Left lobe of liver (tissue), 2 donors: ENCODE data around the gene CSTF1. TPM values are rescaled to one million over a fixed set of nuclear protein-coding genes. Genes with fewer than 3 reads are reported as not detected.

Experiments
- ATAC-seq: fragments of 200-7000 bp; cut with Tn5 transposase; one replicate; pipeline ENCODE4 v1.9.1; 2020; ENCODE audit warnings: mild to moderate bottlenecking, moderate library complexity
- DNase-seq: peaks from one replicate; pipeline ENCODE4 v3.0.0-alpha.2; 2020; ENCODE audit warnings: low spot score
- total RNA-seq: library from RNA; stranded (reverse); gene quantifications from one replicate; pipeline ENCODE4 v1.2.1, GENCODE V29; 2021
- donor health status: DM: no; HTN: no; CAD: no; lungs with moderate emphysema.
- donor health status: DM: no; HTN: yes; CAD: no.

Gene CSTF1
- total RNA-seq, 1 donor from 2014 or later, result 17.2 TPM

DNA sequence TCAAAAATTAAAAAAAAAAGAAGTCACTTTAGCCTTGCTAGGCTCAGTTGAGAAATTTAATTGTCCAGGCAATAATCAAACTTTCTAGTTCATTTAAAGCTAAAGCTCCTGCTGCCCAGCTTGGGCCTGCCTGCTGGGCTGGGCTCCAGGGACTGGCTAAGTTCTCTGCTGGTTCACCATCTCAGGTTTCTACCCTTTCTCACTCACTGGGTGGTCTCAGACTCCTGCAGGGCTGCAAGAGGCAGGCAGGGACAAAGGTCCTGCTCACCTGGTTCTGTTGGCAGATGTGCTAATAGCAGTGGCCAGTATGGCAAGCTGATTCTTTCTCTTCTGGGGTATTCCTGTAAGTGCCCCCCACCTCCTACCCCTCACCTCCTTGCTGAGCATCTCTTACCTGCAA is 54.8 kb downstream of the CSTF1 start:
- ATAC-seq (no peak), DNase-seq (no peak)

DNA sequence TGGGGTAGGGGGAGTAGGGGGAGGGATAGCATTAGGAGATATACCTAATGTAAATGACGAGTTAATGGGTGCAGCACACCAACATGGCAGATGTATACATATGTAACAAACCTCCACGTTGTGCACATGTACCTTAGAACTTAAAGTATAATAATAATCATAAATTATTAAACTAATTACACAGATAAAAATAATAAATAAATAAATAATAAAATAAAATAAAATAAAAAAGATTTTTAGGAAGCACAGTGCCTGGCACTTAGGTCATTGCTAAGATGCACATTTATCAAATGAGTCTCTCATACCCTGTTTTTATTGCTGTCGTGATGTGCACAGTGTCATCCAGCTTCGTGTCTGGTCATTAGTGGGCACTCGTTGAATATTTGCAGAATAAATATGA is 57.0 kb downstream of the CSTF1 start:
- no peak for DNase-seq
- no peak for ATAC-seq

GRCh38 chr20:56451056-56451765 is 58.8 kb downstream of the CSTF1 start:
- ATAC-seq (no peak), DNase-seq (no peak)

GRCh38 chr20:56453352-56453751 is 60.9 kb downstream of the CSTF1 start:
- no peak for ATAC-seq
- no peak for DNase-seq

GRCh38 chr20:56454754-56455153 is 62.3 kb downstream of the CSTF1 start:
- no peak for DNase-seq
- ATAC-seq, result no peak

Other genes with a start within 250 kb of the CSTF1 start
- gene MC3R, start 143.9 kb upstream of the CSTF1 start, total RNA-seq, result not detected
- 53.6 TPM for gene FAM210B, start 33.7 kb upstream of the CSTF1 start, total RNA-seq
- gene AURKA, start 430 bp upstream of the CSTF1 start, total RNA-seq, result 1.6 TPM
- gene CASS4, start 19.6 kb downstream of the CSTF1 start, total RNA-seq, result 0.93 TPM
- gene RTF2, start 76.0 kb downstream of the CSTF1 start, total RNA-seq, result 31.7 TPM
- gene FAM209A, start 132.1 kb downstream of the CSTF1 start, total RNA-seq, result not detected
- not detected for gene FAM209B, start 140.6 kb downstream of the CSTF1 start, total RNA-seq
- gene TFAP2C, start 236.7 kb downstream of the CSTF1 start, total RNA-seq, result 0.13 TPM